K562 (cell line): ENCODE data around the gene SP2. TPM values are rescaled to one million over a fixed set of nuclear protein-coding genes. Genes with fewer than 3 reads are reported as not detected.

Experiments
- ATAC-seq: fragments of 200-7000 bp; cut with Tn5 transposase; 3 replicates; pipeline ENCODE4 v1.9.1; 2020; ENCODE audit warnings: moderate library complexity
- BruUV-seq: library from RNA; stranded (reverse); fragments of 400-500 nt; replicated peaks from 2 replicates; lab custom pipeline; 2021; lab: Mats Ljungman, UMichigan
- CTCF ChIA-PET: fragments of 300-600 bp; formaldehyde crosslinking; extraction: SDS; loops from one replicate; lab custom pipeline; 2021; ENCODE audit warnings: low intra/inter-chr PET ratio; lab: Yijun Ruan, JAX
- POLR2A ChIA-PET: fragments of 300-600, 350-650 bp; sonication (Branson Sonifier 250); formaldehyde crosslinking; extraction: SDS; loops from one replicate; lab custom pipeline; 2021; ENCODE audit warnings: antibody characterized with exemption, inconsistent platforms; lab: Yijun Ruan, JAX
- DNase-seq, 4 experiments: peaks; one replicate each; pipeline versions ENCODE4 v3.0.0 to v3.0.0-alpha.2; 2011 to 2018; ENCODE audit warnings: low spot score in 3 of 4, mixed read lengths in 3 of 4; ENCODE audit errors: extremely low read depth in 1 of 4
- FAIRE-seq: peaks from 2 replicates; lab custom pipeline; 2011; peaks lifted over from hg19 to GRCh38; lab: Jason Lieb, UNC
- H2AFZ ChIP-seq: 2 replicates; pipeline ENCODE4 v1.6.0; 2011; ENCODE audit warnings: low read depth, low read length, control low read depth, inconsistent platforms
- H3K27ac ChIP-seq: fragments of 200-600 bp; 3 replicates; pipeline ENCODE4 v1.8.0; 2011; ENCODE audit warnings: low read depth, mild to moderate bottlenecking, control low read depth, inconsistent platforms, low read length, moderate library complexity, mixed read lengths; ENCODE audit errors: extremely low read depth
- H3K27me3 ChIP-seq, 2 experiments: fragments of 300-600 bp in 1 of 2; 2 replicates in 1 of 2; 3 replicates in 1 of 2; pipeline versions ENCODE4 v1.6.0 to v1.8.0; 2011; ENCODE audit warnings: inconsistent platforms in 2 of 2, low read length in 2 of 2, mild to moderate bottlenecking in 1 of 2, mixed read lengths in 1 of 2, moderate library complexity in 1 of 2; ENCODE audit not compliant: control insufficient read depth in 2 of 2, insufficient read depth in 2 of 2
- H3K36me3 ChIP-seq: fragments of 300-600 bp; 3 replicates; pipeline ENCODE4 v1.8.0; 2011; ENCODE audit warnings: mild to moderate bottlenecking, low read length, inconsistent platforms; ENCODE audit not compliant: control insufficient read depth, insufficient read depth
- H3K4me1 ChIP-seq, 2 experiments: fragments of 200-600 bp in 1 of 2; replicated peaks in 1 of 2; 2 replicates in 1 of 2; 3 replicates in 1 of 2; pipeline versions ENCODE4 v1.5.1 to v1.8.0; 2011; ENCODE audit warnings: inconsistent platforms in 2 of 2, low read length in 2 of 2, mild to moderate bottlenecking in 1 of 2, mixed read lengths in 1 of 2, moderate library complexity in 1 of 2; ENCODE audit not compliant: control insufficient read depth in 2 of 2, insufficient read depth in 2 of 2
- H3K4me2 ChIP-seq: 2 replicates; pipeline ENCODE4 v1.6.1; 2011; ENCODE audit warnings: low read length, control low read depth, inconsistent platforms, mixed read lengths; ENCODE audit not compliant: insufficient read depth
- H3K4me3 ChIP-seq: fragments of 200-600 bp; sonication (generic), shearing (Covaris generic); 2 replicates; pipeline ENCODE4 v1.5.1; 2016; ENCODE audit warnings: control low read depth, inconsistent platforms
- H3K79me2 ChIP-seq: fragments of 200-600 bp; 3 replicates; pipeline ENCODE4 v1.8.0; 2011; ENCODE audit warnings: low read length, inconsistent platforms; ENCODE audit not compliant: control insufficient read depth, insufficient read depth
- H3K9ac ChIP-seq, 2 experiments: 2 replicates each; pipeline versions ENCODE4 v1.6.0 to v1.6.1; 2011; ENCODE audit warnings: low read depth in 2 of 2, low read length in 2 of 2, control low read depth in 1 of 2, inconsistent platforms in 1 of 2, mild to moderate bottlenecking in 1 of 2, mixed read lengths in 1 of 2; ENCODE audit not compliant: insufficient read depth in 1 of 2
- H3K9me1 ChIP-seq: one replicate; pipeline ENCODE4 v1.6.0; 2011; ENCODE audit warnings: inconsistent platforms, mild to moderate bottlenecking, low read length, moderate library complexity; ENCODE audit not compliant: control insufficient read depth, insufficient read depth
- H3K9me3 ChIP-seq: replicated peaks from 2 replicates; pipeline ENCODE4 v1.5.1; 2011; ENCODE audit warnings: low read depth, low read length, inconsistent platforms; ENCODE audit not compliant: control insufficient read depth, insufficient read depth
- H4K20me1 ChIP-seq: replicated peaks from 2 replicates; pipeline ENCODE4 v1.6.1; 2011; ENCODE audit warnings: low read length, inconsistent platforms, mixed read lengths; ENCODE audit not compliant: control insufficient read depth, insufficient read depth
- NFATC3 ChIP-seq: fragments of 450-650 bp; IDR thresholded peaks from 2 replicates; pipeline ENCODE4 v1.6.1; 2017; ENCODE audit warnings: mild to moderate bottlenecking
- SPI1 ChIP-seq: IDR thresholded peaks from 2 replicates; pipeline ENCODE4 v1.6.1; 2011; ENCODE audit warnings: low read depth, low read length, control low read depth, borderline replicate concordance
- WGBS: fragments of 100-300 bp; shearing (Covaris generic); methylation state at CpG from one replicate; pipeline ENCODE4 v1.1.6; 2016; ENCODE audit warnings: low coverage, mixed read lengths; ENCODE audit not compliant: insufficient coverage; ENCODE audit errors: missing lambda C conversion rate; 5-methylcytosine and 5-hydroxymethylcytosine counted together
- in situ Hi-C: fragments of 300-500 bp; cut with MboI; formaldehyde crosslinking; loops from 4 replicates; pipeline ENCODE4 v1.15.0; 2018; ENCODE audit warnings: inconsistent platforms, mixed read lengths
- intact Hi-C: fragments of 100-400 bp; cut with micrococcal nuclease; formaldehyde crosslinking; loops from 2 replicates; pipeline ENCODE4 v1.14.2; 2022
- polyA plus RNA-seq, 8 experiments: library from polyadenylated mRNA; depleted of rRNA in 4 of 8; stranded (reverse) in 5 of 8; unstranded in 3 of 8; fragments of >200 nt; fragmentation: Nextera tagmentation in 2 of 8; fragmentation: Illumina TruSeq in 1 of 8; extraction: Ambion mirVana in 2 of 8; extraction: Trizol in 1 of 8; gene quantifications; 2 replicates each; pipeline versions ENCODE4 v1.2.1 to v1.2.3, GENCODE V29; 2011 to 2014; ENCODE audit warnings: inconsistent platforms in 1 of 8, missing spikeins in 1 of 8
- total RNA-seq, 7 experiments: library from RNA; depleted of rRNA in 6 of 7; stranded (reverse); fragments of >200 nt in 6 of 7; fragmentation: Illumina TruSeq in 2 of 7; extraction: Trizol in 2 of 7; gene quantifications; 2 replicates each; pipeline versions ENCODE4 v1.2.1 to v1.2.3, GENCODE V29; 2011 to 2021; ENCODE audit warnings: low replicate concordance in 1 of 7

The SP2 gene
- total and polyA plus RNA-seq, 9 of the 15 experiments (the other 6 are each of a cell fraction or from before 2014, with no cell fraction given) = 0.77 to 22.3 (median 2.3) TPM

- FAIRE-seq = no peak
- Histone ChIP-seq H3K4me2 (no peak overlapping the region), H3K4me3 (no peak overlapping the region), H3K27me3 (no peaks in the 10 kb centered on the region), H3K36me3 (peaks cover 69% of the 10 kb centered on the region), H3K9me3 (no peaks in the 10 kb centered on the region), H2AFZ (no peak overlapping the region), H3K27ac (peak overlapping the region; percentile 53; the same call in 1 of the 3 replicates), H3K9me1 (no peaks in the 10 kb centered on the region), H3K9ac (peak overlapping the region in 1 of 2 experiments; percentile 69; a peak in 2 of 4 replicates), H3K79me2 (peaks cover 23% of the 10 kb centered on the region), H3K4me1 (peaks cover 14 to 22% of the 10 kb centered on the region in 2 experiments; a peak in 4 of 5 replicates), H4K20me1 (no peaks in the 10 kb centered on the region)
- in situ Hi-C loops (no loop called here), intact Hi-C loops (loop anchor here (2.0 kb wide), 2 partner anchors 51 to 105 kb away; partner anchors contain the start of gene SCRN2)
- BruUV-seq = no TSS peak
- no peak for ATAC-seq
- TF ChIP-seq SPI1 (peak; percentile 77), NFATC3 (no peak)
- POLR2A ChIA-PET = interaction anchor here (0.9 kb wide), 1 partner anchor 24 kb away, joined by 3 read pairs; no protein-coding TSS in a partner anchor
- CTCF ChIA-PET = interaction anchor here (0.5 to 1.7 kb wide), 5 partner anchors 74 to 128 kb away, joined by 3 to 11 read pairs (median 3); partner anchors contain the start of gene SCRN2
- no peak for DNase-seq
- WGBS = 82% methylated on average over 7 of the region's 10 CpGs
These were observed 49.8 kb downstream of the SP2 start for GRCh38 chr17:47945529-47946508.
